ENCODE data around the gene PGC.

Gene PGC

DNA sequence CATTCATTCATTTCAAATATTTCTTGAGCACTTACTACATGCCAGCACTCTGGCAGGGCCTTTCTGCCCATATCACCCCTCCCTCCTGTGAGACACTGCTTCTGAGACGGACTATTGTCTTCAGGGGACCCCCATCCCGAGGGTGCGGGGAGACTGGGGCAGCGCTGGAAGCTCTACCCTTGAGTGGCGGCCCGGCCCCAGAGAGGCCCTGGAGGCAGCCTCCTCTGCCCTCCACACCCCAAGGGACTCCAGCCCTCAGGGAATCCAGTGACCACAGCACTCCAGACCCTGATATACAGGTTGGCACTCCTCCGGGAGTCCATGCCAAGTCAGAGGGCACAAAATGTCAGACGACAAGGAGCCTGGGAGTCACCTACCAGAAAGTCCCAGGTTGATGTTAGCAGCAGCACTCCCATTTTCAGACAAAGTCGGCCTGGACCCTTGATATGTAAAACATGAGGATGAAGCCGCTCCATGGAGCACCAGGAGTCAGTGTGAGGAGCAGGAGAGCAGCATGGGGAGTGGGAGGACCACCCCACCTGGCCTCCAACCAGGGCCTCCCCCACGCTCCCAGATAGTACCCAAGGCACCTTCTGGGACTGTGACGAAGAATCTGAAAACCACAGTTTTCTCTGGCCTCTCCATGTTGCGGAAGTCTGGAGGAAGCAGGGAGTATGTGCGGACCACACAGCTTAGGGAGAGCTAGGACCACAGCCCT is 32.5 kb downstream of the PGC start:
- DNase-seq (ENCODE audit: low spot score) = no peak

DNA sequence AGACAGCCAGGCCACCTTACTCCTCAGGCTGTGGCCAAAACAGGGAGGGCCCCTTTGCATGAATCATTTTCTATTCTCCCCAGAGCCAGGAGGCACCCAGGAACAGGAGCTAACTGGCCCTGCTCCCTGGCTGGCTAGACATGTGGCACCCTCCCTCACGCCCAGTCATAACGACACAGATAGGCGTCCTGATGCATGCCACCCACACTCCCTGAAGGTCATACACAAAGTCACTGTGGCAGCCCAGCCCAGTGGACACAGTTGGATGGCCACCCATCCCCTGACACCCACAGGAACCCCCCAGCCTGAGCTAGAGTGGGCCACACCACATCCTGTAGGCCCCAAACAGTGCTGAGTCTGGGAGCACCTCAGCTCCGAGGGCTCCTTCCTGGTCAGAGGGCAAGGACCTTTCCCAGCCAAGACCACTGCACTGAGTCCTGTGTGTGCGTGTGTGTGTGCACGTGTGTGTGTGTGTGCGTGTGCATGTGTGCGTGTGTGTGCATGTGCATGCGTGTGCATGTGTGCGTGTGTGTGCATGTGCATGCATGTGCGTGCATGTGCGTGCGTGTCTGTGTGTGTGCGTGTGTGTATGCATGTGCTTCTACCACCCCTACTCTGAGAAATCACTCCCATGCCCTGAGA is 33.4 kb downstream of the PGC start:
- DNase-seq (ENCODE audit: low spot score) = no peak

DNA sequence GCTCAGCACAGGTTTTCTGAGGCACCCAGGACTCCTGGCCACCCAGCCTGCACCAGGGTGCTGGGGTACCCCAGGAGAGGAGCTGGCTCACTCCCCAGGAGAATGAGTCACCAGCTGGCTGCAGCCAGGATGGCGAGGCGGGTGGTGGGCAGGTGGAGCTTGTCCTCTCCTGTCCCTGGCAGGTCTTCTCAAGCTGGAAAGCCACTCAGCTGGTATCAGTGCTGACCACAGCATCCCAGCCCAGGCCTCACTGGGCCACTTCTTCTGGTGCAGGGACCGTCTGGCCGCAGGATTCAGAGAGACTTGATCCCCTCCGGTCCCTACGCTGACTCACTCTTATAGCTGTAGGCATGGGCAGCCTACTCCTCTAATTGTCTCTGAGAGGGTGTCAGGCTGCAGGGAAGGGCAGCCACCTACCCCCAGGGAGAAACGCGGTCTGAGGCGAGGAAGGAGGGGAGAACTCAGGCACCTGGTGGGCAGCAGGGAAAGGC is 34.0 kb downstream of the PGC start:
- no peak for DNase-seq (ENCODE audit: low spot score)

DNA sequence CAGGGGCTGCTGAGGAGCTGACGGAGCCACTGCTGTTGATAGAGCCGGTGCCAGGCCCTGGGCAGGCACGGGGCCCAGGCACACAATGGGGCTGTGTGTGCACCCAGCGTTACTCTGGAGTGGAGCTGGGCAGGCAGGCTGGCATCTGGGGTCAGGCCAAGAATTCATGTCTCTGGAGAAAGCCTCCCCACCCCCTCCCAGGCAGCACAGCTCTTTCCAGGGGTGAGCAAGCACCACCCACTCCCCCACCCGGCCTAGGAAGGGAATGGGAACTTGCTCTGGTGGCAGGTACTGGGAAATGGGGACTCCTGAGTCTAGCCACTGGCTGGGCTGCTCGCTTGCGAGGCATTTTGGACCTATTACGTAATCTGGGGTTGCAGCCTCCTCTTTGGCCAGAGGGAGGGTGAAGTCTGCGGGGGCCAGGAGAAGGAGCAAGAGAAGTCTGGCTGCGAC is 34.5 kb downstream of the PGC start:
- DNase-seq (ENCODE audit: low spot score) = no peak

DNA sequence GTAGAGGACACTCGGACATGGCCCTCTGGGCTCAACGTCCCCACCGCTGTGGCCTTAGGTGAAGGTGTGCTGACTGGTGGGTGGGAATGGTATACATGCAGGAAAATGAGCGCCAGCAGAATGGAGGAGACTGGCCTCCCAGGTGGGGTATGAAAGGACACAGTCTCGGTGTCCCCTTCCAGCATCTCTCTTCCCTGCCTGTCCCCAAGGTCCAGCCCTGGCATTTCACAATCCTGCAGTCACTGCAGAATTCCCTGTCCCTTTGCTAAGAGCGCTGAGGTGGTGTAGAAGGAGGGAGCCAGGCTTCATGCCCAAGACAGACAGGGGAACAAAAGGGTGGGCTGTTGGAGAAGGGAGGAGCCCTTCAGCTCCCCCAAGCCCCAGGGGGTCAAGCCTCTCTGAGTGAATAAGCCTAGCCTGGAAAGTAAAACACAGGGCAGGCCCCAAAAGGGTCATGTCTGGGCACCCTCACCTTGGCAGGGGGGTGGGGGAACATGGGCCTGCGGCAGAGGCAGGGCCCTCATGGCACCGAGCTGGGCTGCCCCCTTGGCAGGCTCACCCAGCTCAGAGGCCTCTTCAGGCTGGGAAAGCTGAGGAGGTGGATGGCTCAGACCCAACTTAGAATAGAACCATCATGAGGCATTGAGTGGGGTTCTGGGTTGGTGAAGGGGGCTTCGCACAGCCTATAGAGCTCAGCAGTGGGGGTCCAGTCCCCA is 35.7 kb downstream of the PGC start:
- no peak for DNase-seq (ENCODE audit: low spot score)

DNA sequence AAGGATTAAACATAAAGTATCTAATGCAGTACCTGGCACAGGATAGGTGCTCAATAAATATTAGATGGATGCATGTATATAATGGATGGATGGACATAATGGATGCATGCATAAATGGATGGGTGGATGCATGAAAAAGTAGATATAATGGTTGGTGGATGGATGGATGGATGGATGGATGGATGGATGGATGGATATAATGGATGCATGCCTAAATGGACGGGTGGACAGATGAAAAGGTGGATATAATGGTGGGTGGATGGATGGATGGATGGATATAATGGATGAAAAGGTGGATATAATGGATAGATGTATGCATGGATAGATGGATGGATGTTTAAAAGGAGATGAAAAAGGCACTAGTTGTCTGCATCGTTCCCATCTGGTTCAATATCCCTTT is 37.8 kb downstream of the PGC start:
- no peak for DNase-seq (ENCODE audit: low spot score)

DNA sequence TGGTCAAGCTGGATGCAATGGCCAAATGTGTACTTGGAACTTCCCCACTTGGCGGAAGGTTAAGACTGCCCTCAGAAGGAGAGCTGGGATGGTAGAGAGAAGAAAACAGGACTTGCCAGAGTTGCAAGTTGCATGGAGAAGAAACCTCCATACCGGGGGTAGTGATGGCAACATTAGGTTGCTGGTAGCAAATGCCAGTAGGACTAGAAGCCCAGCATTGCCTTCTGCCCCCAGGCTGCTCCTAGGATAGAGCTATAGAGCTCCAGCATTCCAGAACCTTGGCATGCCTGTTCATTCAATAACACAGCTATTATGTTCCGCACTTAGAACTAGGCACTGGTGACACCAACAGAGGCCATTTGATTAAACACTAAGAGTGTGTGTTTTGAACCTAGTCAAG is 38.3 kb downstream of the PGC start:
- DNase-seq (ENCODE audit: low spot score) = no peak

DNA sequence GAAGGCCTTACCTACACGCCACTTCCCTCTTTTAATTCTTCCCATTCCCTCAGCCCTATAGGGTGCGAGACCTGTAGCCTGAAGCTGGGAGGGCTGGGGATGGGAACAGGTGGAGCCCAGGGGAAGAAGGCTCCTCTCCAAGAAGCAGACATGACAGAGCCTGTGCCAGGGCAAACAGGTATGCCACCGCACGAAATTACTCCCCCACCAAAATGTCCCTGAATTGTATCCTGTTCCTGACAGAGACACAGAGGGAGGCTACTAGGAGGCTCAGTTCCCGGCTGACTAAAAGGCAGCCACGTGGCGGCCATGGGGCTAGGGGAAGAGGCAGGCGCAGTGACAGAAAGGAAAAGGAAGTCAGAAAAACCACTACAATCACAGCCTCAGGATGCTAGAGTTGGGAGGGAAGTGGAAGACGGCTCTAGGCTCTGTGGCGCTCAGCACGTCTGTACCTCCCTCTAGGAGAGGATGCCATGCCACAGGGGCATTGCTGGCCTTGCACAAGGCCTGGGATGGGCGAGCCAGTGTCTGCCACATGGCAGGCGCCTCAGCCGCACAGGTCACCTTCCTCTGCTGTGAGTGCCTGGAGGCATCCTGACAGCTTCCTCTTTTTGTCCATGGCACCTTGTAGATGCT is 39.5 kb downstream of the PGC start:
- DNase-seq (ENCODE audit: low spot score) = no peak

DNA sequence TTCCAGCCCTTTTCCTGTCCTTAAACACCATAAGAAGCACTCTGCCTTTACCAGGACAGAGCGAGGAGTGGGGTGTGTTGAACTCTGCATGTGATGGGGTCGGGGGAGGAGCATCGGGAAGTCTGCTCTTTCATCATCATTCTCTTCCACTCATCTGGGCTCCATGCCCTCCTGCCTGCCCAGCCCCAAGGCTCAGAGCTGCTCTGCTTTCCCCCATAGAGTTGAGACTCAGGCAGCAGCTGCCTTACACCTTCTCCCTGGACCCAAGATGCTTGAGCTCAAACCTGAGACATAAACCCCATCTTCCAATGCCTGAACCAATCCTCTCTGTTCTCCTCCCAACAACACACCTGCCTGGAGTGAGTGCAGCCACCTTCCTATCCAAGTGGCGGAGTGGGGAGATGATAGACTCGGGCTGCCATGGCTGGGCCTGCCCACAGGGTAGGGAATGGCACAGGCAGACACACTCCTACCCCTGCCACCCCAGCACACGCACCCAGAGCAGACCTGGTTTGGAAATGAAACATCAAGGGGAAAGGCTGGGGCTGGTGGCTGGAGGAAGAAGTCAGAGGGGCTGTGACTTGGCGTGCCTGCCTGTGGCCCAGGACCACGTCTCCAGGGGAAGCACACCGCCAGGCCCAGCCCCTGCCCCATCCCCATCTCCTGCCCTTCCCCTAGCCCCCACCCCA is 40.2 kb downstream of the PGC start:
- no peak for DNase-seq (ENCODE audit: low spot score)

DNA sequence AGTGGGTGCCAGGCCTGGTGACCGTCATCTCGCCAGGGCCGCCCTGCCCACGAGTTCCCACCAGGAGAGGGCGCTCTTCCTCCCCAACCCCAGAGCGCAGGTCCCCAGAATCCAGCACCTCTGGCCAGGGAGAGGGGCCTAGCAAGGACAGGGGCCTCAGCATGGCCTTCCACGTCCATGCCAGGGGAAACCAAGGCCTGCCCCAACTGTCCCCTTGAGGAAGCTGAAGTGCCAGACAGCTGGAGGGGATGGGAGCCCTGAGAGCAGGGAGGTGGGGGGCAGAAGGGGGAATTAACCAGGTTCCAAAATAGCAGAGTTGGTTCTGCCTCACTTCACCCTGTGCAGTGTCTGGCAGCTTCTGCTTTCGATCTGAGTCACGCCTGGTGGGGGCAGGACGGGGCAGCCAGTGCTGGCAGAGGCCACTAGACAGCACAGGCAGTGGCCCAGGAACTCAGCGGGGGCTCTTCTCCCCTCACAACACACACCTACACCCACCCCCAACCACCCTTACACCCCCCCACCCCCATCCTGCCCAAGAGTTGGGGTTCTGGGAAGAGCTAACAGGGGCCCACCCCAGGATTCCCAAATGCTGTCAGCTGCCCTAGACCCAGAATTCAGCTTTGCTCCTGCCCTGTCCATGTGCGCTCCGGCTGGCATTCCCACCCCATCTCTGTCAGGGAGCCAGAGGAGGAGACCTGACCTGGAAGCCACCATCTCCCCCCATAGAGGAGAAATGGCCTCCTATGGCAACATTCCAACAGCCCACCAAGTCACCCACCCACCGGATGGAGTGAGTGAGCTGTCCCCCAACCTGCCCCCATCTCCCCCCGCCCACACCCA is 41.0 kb downstream of the PGC start:
- DNase-seq (ENCODE audit: low spot score) = peak; percentile 85

DNA sequence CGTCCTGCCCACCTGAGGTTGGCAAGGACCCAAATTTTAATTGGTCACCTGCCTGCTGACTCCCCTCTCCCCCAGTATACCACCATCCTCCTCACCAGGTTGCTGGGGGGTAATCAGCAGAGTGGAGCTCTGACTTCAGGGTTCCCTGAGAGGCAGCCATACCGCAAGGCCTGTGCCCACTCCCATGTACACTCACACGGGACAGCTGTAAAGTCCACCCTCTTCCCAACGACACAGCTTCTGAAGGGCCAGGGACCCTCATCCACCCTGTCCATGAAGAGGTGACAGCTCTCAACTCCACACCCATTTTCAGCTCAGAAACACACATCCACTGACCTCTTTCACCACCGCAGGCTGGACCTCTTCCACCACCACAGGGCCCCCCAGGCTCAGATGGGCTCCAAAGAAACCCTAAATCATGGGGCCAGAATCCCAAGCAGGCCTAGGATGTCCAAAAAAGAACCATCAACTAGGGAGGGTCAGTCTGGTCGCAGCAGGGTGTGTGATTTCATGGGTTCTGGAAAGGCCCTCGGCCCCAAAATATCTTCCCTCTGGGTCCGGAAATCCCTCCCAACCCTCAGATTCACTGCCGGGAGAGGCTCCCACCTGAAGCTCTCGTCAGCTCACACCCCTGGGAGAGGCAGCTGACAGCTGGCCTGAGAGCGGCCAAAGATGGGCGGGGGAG is 41.7 kb downstream of the PGC start:
- DNase-seq (ENCODE audit: low spot score) = no peak

DNA sequence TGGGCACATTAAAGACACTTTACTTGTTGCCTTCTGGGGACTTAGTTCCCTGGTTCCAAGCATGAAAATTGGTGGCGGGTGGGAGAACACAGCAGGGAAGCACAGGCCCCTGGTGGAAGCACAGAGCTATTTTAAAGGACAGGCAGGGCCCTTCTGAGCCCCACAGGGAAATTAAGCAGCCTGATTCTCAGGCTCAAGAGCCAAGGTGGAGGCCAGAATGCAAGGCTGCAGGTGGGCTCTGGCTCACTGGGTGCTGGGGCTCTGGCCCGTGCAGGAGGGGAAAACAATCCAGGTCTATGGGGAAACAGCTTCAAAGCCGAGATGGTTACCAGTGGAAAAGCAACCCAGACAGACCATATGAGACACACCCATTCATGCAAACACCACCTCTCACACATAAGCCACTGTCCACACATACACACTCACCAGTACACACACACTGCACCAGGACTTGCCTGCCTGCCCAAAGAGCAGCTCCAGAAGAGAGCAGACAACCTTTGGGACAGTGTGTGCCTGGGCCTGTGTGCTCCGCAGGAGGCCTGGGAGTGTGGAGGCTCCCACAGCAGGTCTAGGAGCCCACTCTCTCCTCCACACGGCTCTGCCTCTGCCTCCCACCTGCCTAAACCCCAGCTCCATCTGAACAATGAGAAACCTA is 42.4 kb downstream of the PGC start:
- no peak for DNase-seq (ENCODE audit: low spot score)

DNA sequence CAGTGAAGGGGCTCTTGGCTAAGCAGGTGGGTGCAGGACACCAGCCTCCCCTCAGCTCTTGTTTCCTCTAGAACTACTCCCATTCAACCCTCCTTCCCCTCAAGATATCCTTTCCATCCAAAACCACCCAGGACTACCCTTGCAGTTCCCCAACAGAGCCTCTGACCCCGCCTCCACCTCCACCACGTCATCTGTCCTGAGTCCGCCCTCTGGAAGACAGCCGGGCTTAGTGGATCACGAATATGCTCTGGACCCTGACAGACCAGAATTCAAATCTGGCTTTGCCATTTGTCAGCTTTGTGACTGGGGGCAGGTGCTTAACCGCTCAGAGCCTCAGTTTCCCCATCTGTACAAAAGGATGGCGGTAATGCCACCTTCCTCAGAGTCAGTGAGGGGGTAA is 43.2 kb downstream of the PGC start:
- no peak for DNase-seq (ENCODE audit: low spot score)

DNA sequence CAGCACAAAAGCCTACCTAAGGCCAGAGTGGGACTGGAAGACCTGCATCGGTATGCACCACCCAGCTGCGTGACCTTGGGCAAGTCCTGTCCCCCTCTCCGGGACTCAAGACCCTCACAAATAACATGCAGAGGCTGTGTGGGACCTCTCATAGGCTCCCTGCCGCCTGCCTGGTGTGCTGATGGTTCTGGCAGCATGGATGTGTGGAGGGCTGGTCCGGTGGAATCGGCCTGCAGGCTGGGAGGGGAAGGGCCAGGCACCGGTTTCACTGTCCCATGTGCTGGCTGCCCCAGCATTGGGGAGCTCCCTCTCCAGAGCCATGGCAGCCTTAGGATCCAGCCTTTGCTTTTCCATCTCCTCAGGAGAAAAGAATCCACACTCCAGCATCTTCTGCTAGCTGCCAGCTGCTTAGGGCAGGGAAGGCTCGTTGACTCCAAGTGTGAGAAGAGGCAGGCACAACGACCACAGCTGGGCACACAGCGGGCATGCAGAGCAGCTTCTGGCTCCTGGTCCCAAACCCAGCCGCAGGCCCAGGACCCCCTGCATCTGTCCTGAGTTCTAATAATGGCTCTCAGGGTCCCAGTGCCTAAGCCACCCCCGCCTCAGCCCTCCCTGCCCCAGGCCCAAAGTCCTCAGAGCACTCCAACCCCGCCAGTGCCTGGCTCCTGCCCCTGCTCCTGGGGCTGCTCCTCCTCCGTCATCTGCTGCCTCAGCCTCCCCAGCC is 44.3 kb downstream of the PGC start:
- DNase-seq (ENCODE audit: low spot score) = no peak

DNA sequence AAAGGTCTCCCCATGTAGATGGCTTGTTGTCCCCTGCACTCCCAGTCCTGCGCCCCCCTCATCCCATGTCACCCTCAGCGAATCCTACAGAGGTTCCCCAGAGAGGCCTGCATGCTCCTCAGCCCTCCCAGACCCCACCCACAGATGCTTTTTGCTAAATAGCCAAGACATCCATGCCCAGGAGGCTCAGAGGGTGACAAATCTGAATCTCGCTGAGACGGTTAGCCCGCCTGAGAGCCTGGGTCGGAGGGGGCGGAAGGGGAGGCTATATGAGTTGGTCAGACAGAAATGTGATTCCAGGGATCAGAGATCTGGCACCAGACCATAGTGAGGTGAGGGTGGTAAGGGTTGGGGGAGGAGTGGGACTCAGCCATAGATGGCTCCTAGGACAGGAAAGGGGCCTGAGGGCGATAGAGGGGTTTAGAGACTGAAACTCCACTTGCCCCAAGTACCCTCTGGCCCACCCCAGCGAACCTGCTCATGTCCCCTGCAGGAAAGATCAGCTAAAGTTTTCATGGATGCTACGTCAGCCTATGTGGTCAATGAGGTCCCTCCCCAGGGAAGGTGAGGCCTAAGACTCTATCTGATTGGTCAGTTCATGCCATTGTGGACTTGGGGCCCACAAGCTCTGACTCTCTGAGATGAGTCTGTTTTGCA is 45.0 kb downstream of the PGC start:
- DNase-seq (ENCODE audit: low spot score) = no peak

DNA sequence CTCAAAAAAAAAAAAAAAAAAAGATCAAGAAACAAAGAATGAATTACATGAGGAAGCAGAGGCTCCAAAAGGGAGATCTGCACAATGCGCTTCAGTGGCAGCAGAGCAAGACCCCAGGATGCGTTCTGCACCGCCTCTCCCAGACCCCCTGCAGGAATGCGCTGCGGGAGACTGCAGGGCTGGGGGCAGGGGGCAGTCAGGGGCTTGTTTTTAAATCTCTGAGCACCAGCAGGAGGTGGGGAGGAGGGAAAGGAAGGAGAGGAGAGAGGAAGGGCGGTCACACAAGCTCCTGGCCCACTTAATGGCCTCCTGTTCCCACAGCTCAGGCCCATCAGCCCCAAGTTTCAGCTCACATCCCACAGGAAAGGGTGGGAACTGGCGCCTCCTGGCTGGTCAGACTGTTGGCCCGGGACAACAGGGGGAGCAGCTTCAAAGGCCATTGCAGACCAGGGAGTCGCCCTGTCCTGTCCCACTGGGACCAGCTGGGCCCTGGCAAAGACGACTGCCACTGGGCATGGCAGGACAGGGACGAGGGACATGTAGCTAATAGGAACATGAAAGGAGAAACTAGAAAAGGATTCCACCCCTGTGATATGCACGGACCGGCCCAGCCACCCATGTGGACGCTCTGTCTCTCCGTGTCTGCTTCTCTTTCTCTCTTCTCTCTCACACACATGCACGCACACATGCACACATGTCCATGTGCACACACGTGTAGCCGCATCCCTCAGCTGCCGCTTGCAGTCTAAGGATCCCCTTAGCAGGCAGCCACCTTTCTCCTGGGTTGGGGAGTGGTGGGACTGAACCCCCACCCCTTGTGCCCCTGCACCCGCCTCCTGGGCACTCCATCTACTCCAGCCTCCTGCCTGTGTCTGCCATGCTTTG is 46.5 kb downstream of the PGC start:
- no peak for DNase-seq (ENCODE audit: low spot score)

DNA sequence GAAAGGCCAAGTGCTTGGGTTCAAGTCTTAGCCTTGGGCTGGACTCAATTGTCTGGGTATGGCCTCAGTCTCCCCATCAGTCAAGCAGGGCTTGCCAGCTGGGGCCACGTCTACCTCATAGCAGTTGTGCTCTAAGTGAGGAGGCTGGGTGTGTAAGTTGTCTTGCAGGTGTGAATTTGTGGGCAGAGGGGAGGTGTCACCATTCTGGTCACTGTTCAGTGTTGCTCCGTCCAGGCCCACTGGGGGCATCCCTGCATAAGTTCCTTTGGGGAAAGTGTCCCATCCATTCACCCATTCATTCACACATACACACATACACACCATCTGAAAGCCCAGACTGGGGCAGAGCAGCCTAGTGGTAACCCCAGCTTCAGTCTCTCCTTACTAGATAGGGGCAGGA is 48.1 kb downstream of the PGC start:
- no peak for DNase-seq (ENCODE audit: low spot score)
